ENCODE measurements around the gene KRTAP12-4. TPM values are rescaled to one million over a fixed set of nuclear protein-coding genes. Genes with fewer than 3 reads are reported as not detected.
"Not testable (repeated sequence)": the region's sequence is repeated elsewhere in the genome, so short reads cannot be mapped to it uniquely, and the experiment has no call there.

The KRTAP12-4 gene
- total RNA-seq, 4 donors from 2014 or later = not detected

DNA sequence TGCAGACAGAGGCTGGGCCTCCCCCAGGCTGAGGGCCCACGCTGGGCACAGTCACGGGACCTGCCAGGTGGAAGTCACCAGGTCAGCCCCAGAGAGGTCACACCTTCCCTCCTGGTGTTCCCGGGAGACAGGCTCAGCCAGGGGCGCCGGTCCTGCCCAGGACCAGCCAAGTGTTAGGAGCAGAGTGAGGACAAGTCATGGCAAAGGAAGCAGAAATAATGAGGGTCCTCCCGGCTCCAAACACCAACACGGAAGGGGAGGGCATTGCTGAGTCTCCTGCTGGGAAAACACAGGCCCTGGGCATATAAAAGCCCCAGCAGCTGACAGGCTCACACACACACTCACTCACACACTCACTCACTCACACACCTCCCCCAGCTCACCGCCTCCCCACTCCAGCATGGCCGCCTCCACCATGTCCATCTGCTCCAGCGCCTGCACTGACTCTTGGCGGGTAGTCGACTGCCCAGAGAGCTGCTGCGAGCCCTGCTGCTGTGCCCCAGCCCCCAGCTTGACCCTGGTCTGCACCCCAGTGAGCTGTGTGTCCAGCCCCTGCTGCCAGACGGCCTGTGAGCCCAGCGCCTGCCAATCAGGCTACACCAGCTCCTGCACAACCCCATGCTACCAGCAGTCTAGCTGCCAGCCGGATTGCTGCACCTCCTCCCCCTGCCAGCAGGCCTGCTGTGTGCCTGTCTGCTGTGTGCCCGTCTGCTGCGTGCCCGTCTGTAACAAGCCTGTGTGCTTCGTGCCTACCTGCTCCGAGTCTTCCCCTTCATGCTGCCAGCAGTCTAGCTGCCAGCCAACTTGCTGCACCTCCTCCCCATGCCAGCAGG is 17.2 kb downstream of the KRTAP12-4 start, which contains the start of gene KRTAP10-10:
Gene KRTAP10-10 (plus strand): TSS at position 339 of the 833 bp plus-strand sequence. CDS start 62 bp downstream, at position 401.
- no peak for TF ChIP-seq POLR2AphosphoS5 (IDR thresholded peaks at IDR 0.05)
- Histone ChIP-seq H3K27me3 (peaks cover 52% of the 10 kb centered on the region), H3K4me3 (no peak within 1 kb of the TSS), H3K9me3 (peaks cover 0 to 30% (median 0%) of the 10 kb centered on the region in 3 donors), H3K36me3 (no peaks in the 10 kb centered on the region), H3K4me1 (no peaks in the 10 kb centered on the region), H3K27ac (no peak within 1 kb of the TSS)
- ATAC-seq = no peak
- 40% methylated on average over 2 of the region's 21 CpGs; no CpG with 5 or more reads in 1 of the 2 donors for WGBS, 2 donors (ENCODE audit: low coverage in 1 of 2)

DNA sequence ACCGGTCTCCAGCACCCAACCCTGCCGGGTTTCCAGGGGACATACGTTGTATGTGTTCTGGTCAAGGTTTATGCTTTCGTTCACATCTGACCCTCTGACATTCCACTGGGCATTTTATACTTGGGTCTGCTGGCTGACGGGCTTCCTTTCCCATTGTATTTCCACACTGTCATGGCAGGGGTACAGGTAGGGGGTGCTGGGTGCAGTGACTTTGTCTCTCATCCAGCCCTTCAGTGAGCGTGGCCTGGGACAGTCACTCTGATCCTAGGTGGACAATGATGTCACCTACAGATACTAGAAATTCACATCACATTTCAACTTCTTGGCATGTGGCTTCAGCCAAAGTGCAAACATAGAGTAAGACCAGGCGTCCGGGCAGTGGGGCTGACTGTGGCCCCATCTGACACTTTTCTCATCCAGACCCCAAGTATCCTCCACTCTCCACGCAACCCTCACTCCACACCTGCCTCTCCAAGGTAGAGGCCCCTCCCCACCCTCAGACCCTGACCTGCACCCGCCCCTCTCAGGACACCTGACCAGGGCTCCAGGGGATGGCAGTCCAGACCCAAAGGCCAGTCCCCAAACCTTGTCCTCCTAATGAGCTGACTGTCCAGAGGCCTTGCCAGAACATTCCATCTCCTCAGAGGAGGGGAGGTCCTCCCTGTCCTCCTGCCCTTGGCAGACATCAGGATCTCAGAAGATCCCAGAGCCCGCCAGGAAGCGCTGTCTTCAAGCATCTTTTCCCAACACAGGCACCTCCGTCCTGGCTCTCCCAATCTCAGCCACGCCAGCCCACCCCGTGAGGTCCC is 18.0 kb downstream of the KRTAP12-4 start:
- WGBS, 2 donors (ENCODE audit: low coverage in 1 of 2) = 79% methylated on average over 5 of the region's 15 CpGs; no CpG with 5 or more reads in 1 of the 2 donors
- no peak overlapping the region for H3K4me3 ChIP-seq
- H3K27ac ChIP-seq = no peak overlapping the region
- H3K4me1 ChIP-seq = no peaks in the 10 kb centered on the region
- no peaks in the 10 kb centered on the region for H3K36me3 ChIP-seq
- peaks cover 52% of the 10 kb centered on the region for H3K27me3 ChIP-seq
- TF ChIP-seq, protein P1, sequence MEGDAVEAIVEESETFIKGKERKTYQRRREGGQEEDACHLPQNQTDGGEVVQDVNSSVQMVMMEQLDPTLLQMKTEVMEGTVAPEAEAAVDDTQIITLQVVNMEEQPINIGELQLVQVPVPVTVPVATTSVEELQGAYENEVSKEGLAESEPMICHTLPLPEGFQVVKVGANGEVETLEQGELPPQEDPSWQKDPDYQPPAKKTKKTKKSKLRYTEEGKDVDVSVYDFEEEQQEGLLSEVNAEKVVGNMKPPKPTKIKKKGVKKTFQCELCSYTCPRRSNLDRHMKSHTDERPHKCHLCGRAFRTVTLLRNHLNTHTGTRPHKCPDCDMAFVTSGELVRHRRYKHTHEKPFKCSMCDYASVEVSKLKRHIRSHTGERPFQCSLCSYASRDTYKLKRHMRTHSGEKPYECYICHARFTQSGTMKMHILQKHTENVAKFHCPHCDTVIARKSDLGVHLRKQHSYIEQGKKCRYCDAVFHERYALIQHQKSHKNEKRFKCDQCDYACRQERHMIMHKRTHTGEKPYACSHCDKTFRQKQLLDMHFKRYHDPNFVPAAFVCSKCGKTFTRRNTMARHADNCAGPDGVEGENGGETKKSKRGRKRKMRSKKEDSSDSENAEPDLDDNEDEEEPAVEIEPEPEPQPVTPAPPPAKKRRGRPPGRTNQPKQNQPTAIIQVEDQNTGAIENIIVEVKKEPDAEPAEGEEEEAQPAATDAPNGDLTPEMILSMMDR (IDR thresholded peaks at IDR 0.05) = no peak
- TF ChIP-seq EP300 (IDR thresholded peaks at IDR 0.05) = no peak
- TF ChIP-seq POLR2AphosphoS5 (IDR thresholded peaks at IDR 0.05) = no peak
- TF ChIP-seq POLR2A (IDR thresholded peaks at IDR 0.05) = no peak
- peaks cover 0 to 35% (median 0%) of the 10 kb centered on the region in 3 donors for H3K9me3 ChIP-seq
- ATAC-seq = no peak

DNA sequence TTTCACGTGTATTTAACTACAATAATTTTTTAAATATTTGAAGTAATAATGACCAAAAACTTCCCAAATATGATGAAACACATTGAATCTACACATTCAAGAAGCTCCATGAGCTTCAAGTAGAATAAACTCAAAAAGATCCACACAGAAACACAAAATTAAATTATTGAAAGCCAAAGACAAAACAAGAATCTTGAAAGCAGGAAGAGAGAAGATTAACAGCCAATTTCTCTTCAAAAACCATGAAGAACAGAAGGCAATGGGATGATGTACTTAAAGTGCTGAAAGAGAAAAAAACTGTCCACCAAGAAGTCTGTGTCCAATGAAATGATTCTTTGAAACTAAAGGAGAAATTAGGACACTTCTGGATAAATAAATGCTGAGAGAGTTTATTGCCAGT is 22.4 kb downstream of the KRTAP12-4 start:
- ATAC-seq = no peak
- Histone ChIP-seq H3K9me3 (peaks cover 0 to 45% (median 0%) of the 10 kb centered on the region in 3 donors), H3K36me3 (no peaks in the 10 kb centered on the region), H3K27me3 (peaks cover 37% of the 10 kb centered on the region), H3K27ac (no peak overlapping the region), H3K4me1 (no peaks in the 10 kb centered on the region), H3K4me3 (no peak overlapping the region)
- 63 to 72% methylated on average over 1 of the region's 1 CpG for WGBS, 2 donors (ENCODE audit: low coverage in 1 of 2)
- TF ChIP-seq POLR2AphosphoS5 (IDR thresholded peaks at IDR 0.05) = no peak
- TF ChIP-seq, protein P1 (IDR thresholded peaks at IDR 0.05) = no peak
- no peak for TF ChIP-seq POLR2A (IDR thresholded peaks at IDR 0.05)
- no peak for TF ChIP-seq EP300 (IDR thresholded peaks at IDR 0.05)

DNA sequence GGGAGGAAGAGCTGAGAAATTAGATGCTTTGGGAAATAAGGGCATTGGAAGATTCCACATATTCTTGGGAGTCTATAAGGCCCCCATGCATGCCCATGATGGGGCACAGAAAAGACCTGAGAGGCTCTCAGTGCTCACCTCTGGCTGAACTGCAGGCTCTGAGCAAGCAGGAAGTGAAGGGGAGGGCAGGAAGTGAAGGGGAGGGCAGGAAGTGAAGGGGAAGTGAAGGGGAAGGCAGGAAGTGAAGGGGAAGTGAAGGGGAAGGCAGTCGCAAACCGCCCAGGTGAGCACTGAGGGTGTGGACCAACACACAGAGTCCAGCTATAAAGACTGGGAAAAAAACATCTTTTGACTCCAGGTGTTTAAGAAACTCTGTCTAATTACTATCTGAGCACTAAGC is 24.0 kb downstream of the KRTAP12-4 start:
- TF ChIP-seq POLR2A (IDR thresholded peaks at IDR 0.05) (no peak), EP300 (IDR thresholded peaks at IDR 0.05) (no peak), POLR2AphosphoS5 (IDR thresholded peaks at IDR 0.05) (no peak)
- TF ChIP-seq, protein P1 (IDR thresholded peaks at IDR 0.05) = no peak
- ATAC-seq = no peak
- Histone ChIP-seq H3K27me3 (peaks cover 39% of the 10 kb centered on the region), H3K9me3 (peaks cover 0 to 45% (median 0%) of the 10 kb centered on the region in 3 donors), H3K4me1 (no peaks in the 10 kb centered on the region), H3K36me3 (no peaks in the 10 kb centered on the region), H3K4me3 (no peak overlapping the region), H3K27ac (no peak overlapping the region)
- WGBS, 2 donors (ENCODE audit: low coverage in 1 of 2) = 60% methylated on average over 2 of the region's 2 CpGs; no CpG with 5 or more reads in 1 of the 2 donors

DNA sequence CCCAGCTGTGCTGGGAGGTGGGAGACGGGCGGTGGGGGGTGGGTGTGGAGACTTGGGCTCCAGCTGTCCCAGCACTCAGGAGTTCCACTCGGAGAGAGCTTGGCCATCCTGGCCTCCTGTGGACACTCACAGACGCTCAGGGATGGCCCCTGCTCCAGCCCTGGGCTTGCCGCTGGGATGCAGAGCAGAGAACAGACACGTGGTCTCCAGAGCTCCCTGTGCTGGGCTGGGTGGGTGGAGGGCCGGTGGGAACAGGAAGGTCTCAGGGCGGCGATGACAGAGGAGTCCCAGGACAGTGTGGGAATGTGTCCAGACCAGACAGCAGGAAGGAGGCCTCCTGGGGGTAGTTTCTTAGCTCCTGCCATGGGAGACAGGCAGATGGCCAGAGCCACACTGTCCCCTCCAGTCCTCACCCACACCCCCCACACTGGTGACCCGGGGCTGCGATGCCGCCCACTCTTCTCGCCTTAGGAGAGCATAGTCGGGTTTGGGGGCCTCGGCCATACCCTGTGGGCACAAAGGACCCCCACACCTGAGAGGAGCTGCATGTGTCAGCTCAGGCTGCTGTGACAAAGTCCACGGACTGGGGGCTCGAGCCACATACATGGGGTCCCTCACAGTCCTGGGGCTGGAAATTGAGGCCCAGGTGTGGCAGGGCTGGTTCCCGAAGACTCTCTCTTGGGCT is 25.6 kb downstream of the KRTAP12-4 start:
- no peak for ATAC-seq
- no peak overlapping the region for H3K4me3 ChIP-seq
- no CpG with 5 or more reads among the region's 18 CpGs for WGBS, 2 donors (ENCODE audit: low coverage in 1 of 2)
- no peaks in the 10 kb centered on the region for H3K4me1 ChIP-seq
- TF ChIP-seq POLR2A (IDR thresholded peaks at IDR 0.05) (no peak), POLR2AphosphoS5 (IDR thresholded peaks at IDR 0.05) (no peak), EP300 (IDR thresholded peaks at IDR 0.05) (no peak)
- TF ChIP-seq, protein P1 (IDR thresholded peaks at IDR 0.05) = no peak
- H3K36me3 ChIP-seq = no peaks in the 10 kb centered on the region
- peaks cover 39% of the 10 kb centered on the region for H3K27me3 ChIP-seq
- peaks cover 0 to 57% (median 0%) of the 10 kb centered on the region in 3 donors for H3K9me3 ChIP-seq
- H3K27ac ChIP-seq = no peak overlapping the region

DNA sequence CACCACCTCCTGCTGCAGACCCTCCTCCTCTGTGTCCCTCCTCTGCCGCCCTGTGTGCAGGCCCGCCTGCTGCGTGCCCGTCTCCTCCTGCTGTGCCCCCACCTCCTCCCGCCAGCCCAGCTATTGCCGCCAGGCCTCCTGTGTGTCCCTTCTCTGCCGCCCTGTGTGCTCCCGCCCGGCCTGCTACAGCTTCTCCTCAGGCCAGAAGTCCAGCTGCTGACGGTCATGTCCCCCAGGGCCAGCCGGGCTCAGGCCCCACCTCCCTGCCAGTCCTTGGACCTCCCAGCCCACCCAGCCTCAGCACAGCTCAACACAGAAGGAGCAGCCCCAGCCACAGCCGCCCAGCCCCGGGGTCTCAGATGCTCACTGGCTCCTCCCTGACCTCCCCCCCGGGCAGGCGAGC is 26.6 kb downstream of the KRTAP12-4 start:
- not testable (repeated sequence) for H3K4me3 ChIP-seq, ATAC-seq, H3K36me3 ChIP-seq, H3K27ac ChIP-seq, H3K4me1 ChIP-seq
- peaks cover 0 to 63% (median 0%) of the 10 kb centered on the region in 3 donors for H3K9me3 ChIP-seq
- peaks cover 39% of the 10 kb centered on the region for H3K27me3 ChIP-seq
- WGBS, 2 donors (ENCODE audit: low coverage in 1 of 2) = 13% methylated on average over 7 of the region's 15 CpGs; no CpG with 5 or more reads in 1 of the 2 donors

DNA sequence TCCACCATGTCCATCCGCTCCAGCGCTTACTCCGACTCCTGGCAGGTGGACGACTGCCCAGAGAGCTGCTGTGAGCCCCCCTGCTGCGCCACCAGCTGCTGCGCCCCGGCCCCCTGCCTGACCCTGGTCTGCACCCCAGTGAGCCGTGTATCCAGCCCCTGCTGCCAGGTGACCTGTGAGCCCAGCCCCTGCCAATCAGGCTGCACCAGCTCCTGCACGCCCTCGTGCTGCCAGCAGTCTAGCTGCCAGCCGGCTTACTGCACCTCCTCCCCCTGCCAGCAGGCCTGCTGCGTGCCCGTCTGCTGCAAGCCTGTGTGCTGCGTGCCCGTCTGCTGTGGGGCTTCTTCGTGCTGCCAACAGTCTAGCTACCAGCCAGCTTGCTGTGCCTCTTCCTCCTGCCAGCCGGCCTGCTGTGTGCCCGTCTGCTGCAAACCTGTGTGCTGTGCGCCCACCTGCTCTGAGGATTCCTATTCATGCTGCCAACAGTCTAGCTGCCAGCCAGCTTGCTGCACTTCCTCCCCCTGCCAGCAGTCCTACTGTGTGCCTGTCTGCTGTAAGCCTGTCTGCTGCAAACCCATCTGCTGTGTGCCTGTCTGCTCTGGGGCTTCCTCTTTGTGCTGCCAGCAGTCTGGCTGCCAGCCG is 27.2 kb downstream of the KRTAP12-4 start:
- H3K4me3 ChIP-seq, H3K27ac ChIP-seq, H3K4me1 ChIP-seq, ATAC-seq, H3K36me3 ChIP-seq: not testable (repeated sequence)
- 69 to 80% methylated on average over 3 to 5 of the region's 20 CpGs for WGBS, 2 donors (ENCODE audit: low coverage in 1 of 2)
- peaks cover 0 to 63% (median 0%) of the 10 kb centered on the region in 3 donors for H3K9me3 ChIP-seq
- H3K27me3 ChIP-seq = peaks cover 39% of the 10 kb centered on the region
